HG03378 (cell line): ENCODE measurements around the gene CDK1.

Source experiments
- ATAC-seq: cut with Tn5 transposase; IDR thresholded peaks from one replicate; pipeline ENCODE4 v1.9.1; 2021; ENCODE audit warnings: mild to moderate bottlenecking, moderate library complexity; ENCODE audit not compliant: unreplicated experiment

The CDK1 gene

DNA sequence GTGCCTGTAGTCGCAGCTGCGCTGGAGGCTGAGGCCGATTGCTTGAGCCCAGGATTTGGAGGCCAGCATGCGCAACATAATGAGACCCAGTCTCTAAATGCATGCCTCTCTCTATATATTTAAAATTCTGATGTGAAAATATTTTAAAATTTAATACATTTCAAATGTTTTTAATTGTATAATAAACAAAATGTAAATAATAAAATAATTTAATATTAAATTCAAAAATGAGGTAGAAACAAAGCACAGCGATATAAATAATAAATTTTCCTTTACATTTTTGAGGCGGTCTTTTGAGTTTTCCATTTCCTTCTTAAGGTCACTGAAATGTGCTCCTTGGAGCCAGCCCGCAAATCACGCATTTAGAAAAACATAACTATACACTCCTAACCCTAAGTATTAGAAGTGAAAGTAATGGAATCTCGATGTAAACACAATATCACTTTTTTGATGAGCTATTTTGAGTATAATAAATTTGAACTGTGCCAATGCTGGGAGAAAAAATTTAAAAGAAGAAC, 523 bp upstream of the CDK1 start:
- peak; percentile 18 for ATAC-seq

DNA sequence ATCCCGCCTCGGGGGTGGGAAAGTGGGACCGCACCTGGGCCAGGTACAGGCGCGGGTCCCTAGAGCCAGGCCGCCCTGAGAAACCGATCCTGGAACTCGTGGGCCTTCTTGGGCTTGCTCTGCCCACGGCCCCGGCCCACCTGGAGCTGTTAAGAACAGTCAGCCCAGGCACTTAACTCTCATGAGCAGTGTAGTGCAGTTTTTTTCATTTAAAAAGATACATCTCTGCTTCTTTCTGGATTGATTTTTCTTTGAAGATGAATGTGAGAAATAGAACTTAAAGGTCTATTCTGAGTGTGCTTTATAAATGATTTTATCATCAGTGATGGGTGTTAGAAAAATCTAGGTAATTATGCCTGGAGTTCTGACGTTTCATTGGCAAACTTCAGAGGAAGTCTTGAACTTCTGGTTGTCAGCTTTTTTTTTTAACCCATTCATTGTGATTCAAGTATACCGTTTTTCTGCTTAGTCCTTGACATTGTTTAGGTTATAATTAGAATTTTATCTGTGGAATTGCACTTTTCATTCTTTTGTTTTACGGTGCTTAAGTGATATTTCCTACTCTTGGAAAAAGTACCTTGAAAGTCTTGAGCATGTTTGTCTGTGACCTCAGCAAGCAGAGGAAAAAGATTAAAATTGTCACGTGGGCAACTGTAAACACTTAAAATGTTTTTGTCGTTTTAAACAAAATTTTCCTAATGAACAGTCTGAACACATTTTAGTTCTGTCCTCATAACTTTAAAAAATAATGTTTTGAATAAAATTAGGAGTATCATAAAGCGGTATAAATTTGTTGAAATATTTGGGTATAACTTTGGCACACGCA, 906 bp downstream of the CDK1 start:
- peak; percentile 10 for ATAC-seq

DNA sequence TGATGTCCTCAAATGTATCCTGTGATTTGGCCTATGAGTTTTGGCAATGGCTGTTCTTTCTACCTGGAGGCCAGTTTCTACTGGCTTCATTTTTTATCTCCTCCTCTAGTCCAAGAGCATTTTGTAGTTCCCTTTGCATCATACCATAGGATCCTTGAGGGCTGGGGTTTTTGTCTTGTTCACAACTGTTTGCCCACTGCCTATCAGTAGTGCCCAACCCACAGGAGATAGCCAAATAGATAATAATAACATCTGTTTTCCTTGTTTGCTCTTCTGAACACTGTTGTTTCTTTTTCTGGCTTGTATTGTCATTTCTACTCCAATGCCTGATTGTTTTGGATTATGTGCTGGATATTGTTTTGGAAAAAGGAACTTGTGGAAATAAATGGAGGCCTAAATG, 3.4 kb downstream of the CDK1 start:
- no peak for ATAC-seq

DNA sequence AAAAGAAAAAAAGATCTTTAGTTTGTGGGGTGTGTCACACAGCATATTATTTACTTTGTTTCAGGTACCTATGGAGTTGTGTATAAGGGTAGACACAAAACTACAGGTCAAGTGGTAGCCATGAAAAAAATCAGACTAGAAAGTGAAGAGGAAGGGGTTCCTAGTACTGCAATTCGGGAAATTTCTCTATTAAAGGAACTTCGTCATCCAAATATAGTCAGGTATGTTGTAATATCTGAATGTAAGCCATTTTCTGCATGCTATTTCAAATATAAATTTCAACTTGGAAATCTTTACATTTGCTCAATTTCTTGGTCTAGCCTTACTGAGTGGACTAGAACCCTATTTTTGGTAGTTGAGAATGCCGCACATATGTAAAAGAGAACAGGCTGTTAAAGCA, 6.4 kb downstream of the CDK1 start:
- no peak for ATAC-seq

DNA sequence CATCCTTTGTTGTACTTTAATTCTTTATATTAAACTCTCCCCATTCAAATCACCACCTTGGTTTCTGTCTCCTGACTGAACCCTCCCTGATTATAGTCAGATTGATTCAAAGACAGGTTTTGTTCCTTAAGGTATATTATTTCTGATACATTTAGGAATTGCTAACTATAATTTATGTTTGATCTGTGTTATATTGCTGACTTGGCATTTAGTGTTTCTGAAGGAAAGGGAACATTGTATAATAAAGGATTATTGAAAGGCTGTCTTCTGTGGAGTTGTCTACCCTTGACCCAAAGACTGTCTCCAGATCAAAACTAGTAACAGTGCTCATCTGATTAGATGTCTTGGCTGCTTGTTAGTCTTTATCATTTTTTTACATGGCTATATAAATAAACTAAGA, 10.3 kb downstream of the CDK1 start:
- no peak for ATAC-seq

DNA sequence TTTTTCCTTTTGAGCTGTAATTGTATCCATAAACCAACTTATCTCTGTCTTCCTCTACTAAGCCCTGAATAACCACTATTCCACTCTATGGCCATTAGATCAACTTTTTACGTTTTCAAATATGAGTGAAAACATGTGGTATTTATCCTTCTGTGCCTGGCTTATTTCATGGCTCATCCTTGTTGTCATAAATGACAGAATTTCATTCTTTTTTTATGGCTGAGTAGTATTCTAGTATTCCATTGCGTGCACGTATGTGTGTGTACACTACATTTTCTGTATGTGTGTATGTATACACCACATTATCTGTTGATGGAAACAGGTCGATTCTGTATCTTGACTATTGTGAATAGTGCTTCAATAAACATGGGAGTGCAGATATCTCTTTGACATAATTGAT, 11.1 kb downstream of the CDK1 start:
- no peak for ATAC-seq

DNA sequence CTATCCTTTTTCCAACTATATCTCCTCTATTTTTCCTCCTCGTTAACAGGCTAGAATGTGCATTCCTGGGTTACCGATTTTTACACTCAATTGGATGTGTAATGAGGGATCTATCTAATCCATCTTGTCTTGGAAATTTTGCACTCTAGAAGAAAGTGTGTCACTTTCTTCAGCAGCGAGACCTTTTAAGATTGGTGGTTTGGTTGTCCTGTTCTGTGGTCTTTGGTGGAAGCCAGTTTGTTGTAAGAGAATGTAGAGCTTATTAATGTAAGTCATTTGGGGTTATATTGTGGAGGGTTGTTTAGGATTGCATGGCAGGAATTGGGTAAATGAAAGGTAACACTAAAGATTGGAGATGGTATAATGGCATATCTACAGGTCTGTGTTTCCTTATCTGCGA, 16.7 kb downstream of the CDK1 start:
- ATAC-seq = no peak

DNA sequence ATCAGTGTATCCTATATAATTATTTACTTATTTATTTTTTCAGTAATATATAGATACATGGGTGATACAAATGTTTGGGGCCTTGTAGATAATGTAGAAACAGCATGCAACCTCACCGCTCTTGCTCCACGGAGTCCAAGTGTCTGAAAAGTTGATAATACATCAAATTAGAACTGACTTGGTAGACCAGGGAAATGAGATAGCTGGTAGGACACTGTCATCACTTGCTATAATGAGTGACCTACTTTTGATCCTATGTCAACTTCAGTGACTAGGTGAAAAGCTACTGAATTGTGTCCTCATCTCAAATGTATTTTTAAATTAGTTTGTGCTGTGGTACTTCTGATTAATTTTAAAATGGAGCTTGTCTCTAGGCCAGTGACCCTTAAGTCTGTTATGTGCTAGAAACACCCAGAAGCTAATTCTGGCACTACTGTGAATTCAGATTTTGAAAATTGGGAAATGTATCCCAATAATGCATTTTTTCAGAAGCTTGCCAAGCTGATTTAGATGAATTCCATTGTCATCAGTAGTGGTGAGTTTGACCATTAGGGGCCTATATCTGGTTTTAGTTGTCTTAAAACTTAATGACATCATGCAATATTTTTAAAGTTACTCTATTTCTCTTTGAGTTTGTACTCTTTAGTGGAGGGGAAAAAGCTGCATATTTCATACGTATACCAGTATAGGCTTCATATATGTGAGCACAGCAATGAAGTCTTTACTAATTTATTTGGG, 17.4 kb downstream of the CDK1 start:
- no peak for ATAC-seq

DNA sequence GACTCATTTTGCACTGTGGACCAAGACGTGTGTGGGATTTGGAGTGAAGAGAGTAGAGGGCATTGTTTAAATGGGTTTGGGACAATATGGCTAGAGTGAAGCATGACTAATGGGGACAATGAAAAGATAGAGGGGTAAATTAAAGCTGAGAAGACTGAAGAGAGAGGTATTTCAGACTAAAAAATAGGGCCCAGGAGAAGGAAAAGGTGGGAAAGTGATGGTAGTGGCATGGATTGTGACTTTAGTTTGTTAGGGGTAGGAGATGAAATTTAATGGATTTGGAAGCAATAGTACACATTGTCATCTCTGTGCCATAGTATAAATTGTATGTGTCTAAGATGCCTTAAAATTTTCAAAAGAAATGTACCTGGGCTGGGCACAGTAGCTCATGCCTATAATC, 18.2 kb downstream of the CDK1 start:
- ATAC-seq = no peak

DNA sequence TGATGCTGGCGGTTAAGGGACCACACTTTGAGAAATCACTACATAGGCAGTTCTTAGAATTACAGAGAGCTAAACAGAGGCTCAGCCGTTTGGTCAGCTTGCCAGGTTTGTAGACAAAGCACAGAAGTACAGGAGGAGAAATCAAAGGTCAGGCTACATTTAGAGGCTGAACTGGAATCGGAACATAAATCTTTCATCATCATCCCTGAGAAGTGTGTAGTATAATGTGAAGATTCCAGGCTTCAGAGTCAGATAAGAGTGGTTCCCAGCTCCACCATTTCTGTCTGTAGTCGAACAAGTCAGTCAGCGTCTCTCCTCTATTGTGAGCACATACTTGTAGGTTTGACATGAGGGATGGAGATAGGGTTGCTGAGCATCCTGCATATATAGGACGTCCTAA, 18.9 kb downstream of the CDK1 start:
- ATAC-seq = no peak

DNA sequence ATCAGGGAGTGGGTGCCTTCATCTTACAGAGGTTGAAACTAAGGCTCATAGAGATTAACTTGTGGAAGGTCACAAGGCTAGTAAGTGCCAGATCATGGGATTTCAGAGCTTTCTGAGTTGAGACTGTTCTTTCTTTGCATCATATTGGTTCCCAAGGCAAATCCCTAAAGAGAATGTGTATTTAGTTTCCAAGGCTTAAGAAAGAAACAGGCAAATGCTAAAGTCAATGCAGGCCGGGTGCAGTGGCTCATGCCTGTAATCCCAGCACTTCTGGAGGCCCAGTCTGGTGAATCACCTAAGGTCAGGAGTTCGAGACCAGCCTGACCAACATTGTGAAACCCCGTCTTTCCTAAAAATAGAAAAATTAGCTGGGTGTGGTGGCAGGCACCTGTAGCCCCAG, 19.8 kb downstream of the CDK1 start:
- ATAC-seq = no peak

DNA sequence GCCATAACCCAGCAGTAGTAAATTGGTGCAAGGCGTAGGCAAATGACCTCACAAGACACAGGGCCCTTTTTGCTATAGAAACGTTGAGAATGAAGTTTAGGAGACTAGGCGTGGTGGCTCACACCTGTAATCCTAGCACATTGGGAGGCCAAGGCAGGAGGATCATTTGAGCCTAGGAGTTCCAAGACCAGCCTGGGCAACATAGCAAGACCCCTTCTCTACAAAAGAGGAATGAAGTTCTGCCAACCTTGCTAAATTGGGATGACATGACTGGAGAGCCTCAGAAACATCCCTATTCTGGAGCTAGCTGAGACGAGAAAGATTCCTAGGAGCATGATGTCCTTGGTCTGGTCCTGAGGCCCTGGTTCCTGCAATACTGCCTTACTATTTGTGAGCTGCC, 20.6 kb downstream of the CDK1 start:
- ATAC-seq = no peak

DNA sequence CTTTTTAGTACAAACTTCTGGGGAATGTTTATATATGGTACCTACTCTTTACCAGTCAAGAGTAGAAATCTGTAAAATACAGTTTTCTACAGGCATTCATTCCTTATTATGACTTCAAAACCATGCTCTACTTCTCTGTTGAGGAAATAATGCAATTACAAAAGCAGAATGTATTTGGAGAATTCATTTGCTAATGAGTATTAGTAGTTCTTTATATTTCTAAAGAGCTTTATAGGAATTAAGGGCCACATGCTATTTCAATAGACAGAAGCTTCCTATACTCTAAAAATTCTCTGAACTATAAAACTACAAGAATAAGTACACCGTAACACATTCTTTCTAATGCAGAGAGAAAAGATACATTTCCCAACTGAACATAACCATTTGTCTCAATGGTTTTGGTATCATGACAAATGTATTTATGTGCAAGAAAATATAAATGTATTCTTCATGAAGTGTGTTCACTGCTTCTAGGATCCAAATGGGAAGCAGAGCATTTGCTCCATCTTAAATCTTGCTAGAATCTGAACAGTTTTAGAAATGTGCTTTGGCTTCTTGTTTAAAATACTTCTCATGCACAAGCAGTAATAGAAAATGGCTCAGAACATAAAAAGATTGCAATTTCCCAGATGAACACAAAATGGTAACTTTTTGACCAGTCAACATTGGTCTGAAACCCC, 21.8 kb downstream of the CDK1 start:
- ATAC-seq = no peak

DNA sequence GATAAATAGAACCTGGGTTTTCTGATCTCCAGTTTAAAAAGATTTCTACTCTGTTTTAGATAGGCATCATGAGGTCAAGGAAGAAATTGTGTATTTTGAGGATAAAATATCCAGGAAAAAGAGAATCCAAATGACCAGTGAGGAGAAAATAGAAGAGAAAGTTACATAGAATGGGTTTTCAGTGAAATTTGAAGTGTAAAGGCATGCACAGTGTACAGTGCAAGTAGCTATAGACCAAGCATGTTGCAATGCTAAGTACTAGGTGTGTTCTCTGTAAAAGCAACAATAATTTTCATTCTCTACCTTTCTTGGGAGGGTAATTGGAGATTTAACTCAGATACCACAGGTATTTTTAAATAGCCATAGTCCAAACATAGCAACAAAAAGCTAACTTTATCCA, 22.6 kb downstream of the CDK1 start:
- no peak for ATAC-seq

DNA sequence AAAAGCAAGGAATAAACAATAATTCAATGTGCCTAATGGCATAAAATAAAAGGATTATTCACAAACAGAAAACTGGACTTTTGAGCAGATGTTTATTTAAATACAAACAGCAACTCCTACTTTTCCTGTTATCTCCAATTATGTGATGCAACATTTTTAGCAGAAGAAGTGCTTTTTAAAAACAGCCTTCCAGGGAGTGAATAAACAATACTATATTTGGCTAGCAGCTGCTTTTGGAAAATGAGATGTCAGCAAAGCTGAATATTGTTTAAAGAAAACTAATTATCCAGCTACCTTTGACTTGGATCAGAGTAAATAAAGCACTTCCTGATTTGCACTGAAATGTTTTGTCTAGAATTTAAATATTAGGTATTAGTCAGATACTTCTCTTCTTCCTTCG, 23.2 kb downstream of the CDK1 start:
- ATAC-seq = no peak

DNA sequence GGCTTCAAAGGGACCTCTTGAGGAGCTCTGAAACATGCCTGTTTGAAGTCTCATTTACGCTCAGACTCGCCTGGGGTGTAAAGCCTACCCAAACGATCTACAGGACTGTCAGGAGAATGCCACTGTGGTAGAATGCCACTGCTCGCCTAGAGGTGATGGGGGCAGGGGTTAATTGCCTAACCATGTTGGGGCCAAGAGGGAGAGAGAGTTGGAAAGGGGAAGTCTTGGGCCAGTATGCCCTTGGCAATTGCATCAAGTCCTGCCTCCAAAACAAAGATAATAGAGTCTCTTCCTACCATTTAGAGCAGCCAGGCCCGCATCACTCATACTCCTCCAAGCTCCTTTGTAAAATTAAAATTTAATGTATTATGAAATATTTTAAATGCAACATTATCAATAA, 25.2 kb downstream of the CDK1 start:
- ATAC-seq = no peak

DNA sequence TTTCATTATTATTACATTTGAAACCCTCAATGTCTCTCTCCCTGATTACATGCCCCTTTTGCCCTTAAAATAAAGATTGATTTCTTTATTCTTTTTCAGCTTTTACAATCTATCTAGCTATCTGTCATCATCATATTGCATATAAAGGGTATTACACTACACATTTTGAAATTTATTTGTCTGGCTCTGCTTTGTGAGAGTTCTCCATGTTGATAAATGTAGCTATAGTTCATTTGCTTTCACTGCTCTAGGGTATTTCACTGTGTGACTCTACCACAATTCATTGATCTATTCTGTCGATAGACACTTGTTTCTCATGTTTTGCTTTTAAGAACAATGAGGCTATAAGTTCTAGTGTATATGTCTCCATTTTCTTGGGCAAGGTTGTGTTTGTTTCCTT, 25.6 kb downstream of the CDK1 start:
- no peak for ATAC-seq

DNA sequence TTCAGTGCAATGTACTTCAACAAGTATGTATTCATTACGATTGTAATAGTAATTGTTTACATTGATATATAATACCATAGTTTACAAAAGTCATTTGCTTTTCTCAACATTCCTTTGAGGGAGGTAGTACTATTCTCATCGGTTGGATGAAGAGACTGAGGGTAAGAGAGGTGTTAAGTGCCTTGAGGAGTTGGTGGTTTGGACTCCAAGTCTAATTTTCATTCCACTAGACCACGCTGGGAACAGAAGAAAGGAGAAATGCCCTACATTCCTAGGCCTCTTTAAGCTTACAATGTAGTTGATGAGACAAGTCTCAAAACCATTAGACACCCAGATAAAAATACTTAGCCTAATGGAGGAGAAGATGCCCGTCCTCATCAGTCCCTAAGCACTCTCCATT, 28.6 kb downstream of the CDK1 start:
- ATAC-seq = no peak

DNA sequence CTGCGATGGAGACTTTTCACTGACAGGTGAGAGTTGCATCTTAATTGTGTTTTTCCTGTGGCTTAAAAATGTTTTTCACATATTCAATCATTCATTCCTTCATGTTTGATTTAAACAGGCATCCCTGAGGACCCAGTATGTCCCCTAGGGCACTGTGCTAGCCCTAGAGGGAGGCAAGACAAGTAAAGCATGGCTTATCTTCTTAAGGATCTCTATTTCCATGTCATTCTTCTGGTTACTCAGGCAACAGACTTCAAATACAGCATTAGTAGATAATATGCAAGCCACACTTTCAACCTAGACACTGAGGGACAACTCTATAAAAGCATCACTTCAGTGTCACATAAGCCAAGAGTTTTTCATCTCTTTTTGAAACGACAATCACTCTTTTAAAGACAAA, 29.2 kb downstream of the CDK1 start:
- no peak for ATAC-seq

DNA sequence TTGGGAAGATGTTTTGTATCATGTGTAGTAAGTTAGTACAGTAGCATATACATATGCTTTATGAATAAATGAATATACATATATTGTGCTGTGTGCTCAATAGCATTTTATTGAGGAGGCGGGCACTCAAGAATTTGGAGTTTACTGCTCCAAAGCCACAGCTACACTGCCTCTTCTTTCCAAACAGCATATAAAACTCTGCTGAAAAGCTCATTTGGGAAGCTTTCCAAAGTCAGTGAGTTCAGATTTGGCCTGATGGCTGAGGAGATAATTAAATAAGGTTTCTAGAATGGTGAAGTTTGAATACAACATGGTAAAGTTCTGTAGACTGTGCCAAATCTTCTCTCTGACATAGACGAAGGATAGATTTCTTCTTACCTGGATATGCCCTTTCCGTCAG, 29.8 kb downstream of the CDK1 start:
- no peak for ATAC-seq

DNA sequence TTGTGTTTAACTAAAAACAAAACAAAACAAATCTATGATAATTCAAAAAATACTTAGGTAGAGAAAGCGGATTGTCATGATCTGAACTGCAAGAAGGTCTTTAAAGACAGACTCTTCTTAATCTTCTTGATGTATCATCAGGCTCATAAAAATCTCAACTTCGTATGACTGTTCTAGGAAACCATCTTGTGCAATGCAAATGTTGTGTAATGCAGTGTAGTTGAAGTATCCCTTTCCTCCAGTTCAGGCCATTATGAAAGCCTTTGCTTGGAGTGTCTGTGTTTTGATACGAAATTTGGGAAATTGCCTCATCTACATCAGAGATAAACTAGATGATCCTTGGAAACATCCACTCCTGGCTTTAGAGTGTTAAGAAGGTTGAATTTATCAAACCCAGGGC, 30.9 kb downstream of the CDK1 start:
- no peak for ATAC-seq
